Measurements from ENCODE around the gene YWHAH.

DNA sequence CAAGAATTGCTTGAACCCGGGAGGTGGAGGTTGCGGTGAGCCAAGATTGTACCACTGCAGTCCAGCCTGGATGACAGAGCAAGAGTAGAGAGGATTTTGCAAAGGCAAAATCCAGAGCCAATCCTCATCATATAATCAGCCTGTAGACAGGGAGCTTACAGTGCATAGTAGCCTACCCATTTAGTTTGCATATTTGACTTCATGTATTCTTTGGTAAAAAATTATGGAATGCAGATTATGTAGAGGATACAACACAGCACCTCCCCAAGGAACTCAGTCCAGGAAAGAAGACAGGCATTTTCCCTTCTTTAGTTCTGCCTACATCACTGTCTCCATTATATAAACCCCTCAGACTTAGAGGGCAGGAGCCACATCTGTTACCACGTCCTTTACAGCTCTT lies 39.7 kb upstream of the YWHAH start:
- TF ChIP-seq, protein P1, sequence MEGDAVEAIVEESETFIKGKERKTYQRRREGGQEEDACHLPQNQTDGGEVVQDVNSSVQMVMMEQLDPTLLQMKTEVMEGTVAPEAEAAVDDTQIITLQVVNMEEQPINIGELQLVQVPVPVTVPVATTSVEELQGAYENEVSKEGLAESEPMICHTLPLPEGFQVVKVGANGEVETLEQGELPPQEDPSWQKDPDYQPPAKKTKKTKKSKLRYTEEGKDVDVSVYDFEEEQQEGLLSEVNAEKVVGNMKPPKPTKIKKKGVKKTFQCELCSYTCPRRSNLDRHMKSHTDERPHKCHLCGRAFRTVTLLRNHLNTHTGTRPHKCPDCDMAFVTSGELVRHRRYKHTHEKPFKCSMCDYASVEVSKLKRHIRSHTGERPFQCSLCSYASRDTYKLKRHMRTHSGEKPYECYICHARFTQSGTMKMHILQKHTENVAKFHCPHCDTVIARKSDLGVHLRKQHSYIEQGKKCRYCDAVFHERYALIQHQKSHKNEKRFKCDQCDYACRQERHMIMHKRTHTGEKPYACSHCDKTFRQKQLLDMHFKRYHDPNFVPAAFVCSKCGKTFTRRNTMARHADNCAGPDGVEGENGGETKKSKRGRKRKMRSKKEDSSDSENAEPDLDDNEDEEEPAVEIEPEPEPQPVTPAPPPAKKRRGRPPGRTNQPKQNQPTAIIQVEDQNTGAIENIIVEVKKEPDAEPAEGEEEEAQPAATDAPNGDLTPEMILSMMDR (IDR thresholded peaks at IDR 0.05; ENCODE audit: low read depth, low read length, missing input control), result no peak
- TF ChIP-seq JUND (IDR thresholded peaks at IDR 0.05), result no peak
